K562 (cell line): Measurements from ENCODE around the gene ALDH9A1. TPM values are rescaled to one million over a fixed set of nuclear protein-coding genes. Genes with fewer than 3 reads are reported as not detected.

Experiments
- CTCFL ChIP-seq: IDR thresholded peaks from 2 replicates; pipeline ENCODE4 v1.6.1; 2011; ENCODE audit warnings: borderline replicate concordance, low read depth, mild to moderate bottlenecking, moderate library complexity, low read length; ENCODE audit not compliant: insufficient read depth, poor library complexity, severe bottlenecking
- FOXK2 ChIP-seq, 2 experiments: fragments of 450-650 bp; IDR thresholded peaks in 1 of 2; conservative IDR thresholded peaks in 1 of 2; 2 replicates each; pipeline ENCODE4 v1.6.1; 2016; ENCODE audit warnings: low read depth in 2 of 2, mild to moderate bottlenecking in 1 of 2
- HDGF ChIP-seq: fragments of 450-650 bp; IDR thresholded peaks from 2 replicates; pipeline ENCODE4 v1.6.1; 2016
- IRF9 ChIP-seq: fragments of 450-650 bp; IDR thresholded peaks from 2 replicates; pipeline ENCODE4 v1.6.1; 2016; ENCODE audit warnings: missing biosample characterization, missing genetic modification characterization
- LEF1 ChIP-seq: fragments of 450-650 bp; IDR thresholded peaks from 2 replicates; pipeline ENCODE4 v1.6.1; 2016; ENCODE audit warnings: mild to moderate bottlenecking
- NCOR1 ChIP-seq: fragments of 450-650 bp; IDR thresholded peaks from 2 replicates; pipeline ENCODE4 v1.6.1; 2016; ENCODE audit warnings: mild to moderate bottlenecking, moderate library complexity
- NFIC ChIP-seq: fragments of 450-650 bp; IDR thresholded peaks from 2 replicates; pipeline ENCODE4 v1.6.1; 2017; ENCODE audit warnings: mild to moderate bottlenecking, inconsistent platforms
- POLR3G ChIP-seq: IDR thresholded peaks from 2 replicates; pipeline ENCODE4 v1.6.1; 2011; ENCODE audit not compliant: insufficient read length, insufficient replicate concordance; ENCODE audit errors: extremely low read depth
- RBM14 ChIP-seq: fragments of 200-400 bp; formaldehyde crosslinking; IDR thresholded peaks from 2 replicates; pipeline ENCODE4 v1.6.1; 2018; ENCODE audit warnings: low read depth, mild to moderate bottlenecking, low read length, moderate library complexity, borderline replicate concordance; ENCODE audit not compliant: insufficient read depth
- TOE1 ChIP-seq, 2 experiments: fragments of 450-650 bp in 1 of 2; sonication (generic) in 1 of 2; formaldehyde crosslinking in 1 of 2; IDR thresholded peaks; 2 replicates each; pipeline versions ENCODE4 v1.7.1 to v1.8.0; 2016 to 2022; ENCODE audit warnings: borderline replicate concordance in 2 of 2, mild to moderate bottlenecking in 2 of 2, antibody characterized with exemption in 1 of 2, inconsistent platforms in 1 of 2, low read depth in 1 of 2, missing genetic modification reagents in 1 of 2, moderate library complexity in 1 of 2
- YY1 ChIP-seq, 3 experiments: IDR thresholded peaks; 2 replicates each; pipeline ENCODE4 v1.6.1; 2011; ENCODE audit warnings: low read length in 2 of 3, mild to moderate bottlenecking in 2 of 3, moderate library complexity in 2 of 3, borderline replicate concordance in 1 of 3, control low read depth in 1 of 3, low read depth in 1 of 3; ENCODE audit not compliant: insufficient read depth in 3 of 3, insufficient replicate concordance in 2 of 3, control insufficient read depth in 1 of 3, insufficient read length in 1 of 3; ENCODE audit errors: extremely low read depth in 1 of 3
- ZNF140 ChIP-seq: fragments of 250-450 bp; sonication (Bioruptor Pico); IDR thresholded peaks from 2 replicates; pipeline ENCODE4 v1.8.0; 2021; ENCODE audit warnings: moderate library complexity, mild to moderate bottlenecking, inconsistent platforms
- polyA plus RNA-seq, 8 experiments: library from polyadenylated mRNA; depleted of rRNA in 4 of 8; stranded (reverse) in 5 of 8; unstranded in 3 of 8; fragments of >200 nt; fragmentation: Nextera tagmentation in 2 of 8; fragmentation: Illumina TruSeq in 1 of 8; extraction: Ambion mirVana in 2 of 8; extraction: Trizol in 1 of 8; gene quantifications; 2 replicates each; pipeline versions ENCODE4 v1.2.1 to v1.2.3, GENCODE V29; 2011 to 2014; ENCODE audit warnings: inconsistent platforms in 1 of 8, missing spikeins in 1 of 8
- total RNA-seq, 7 experiments: library from RNA; depleted of rRNA in 6 of 7; stranded (reverse); fragments of >200 nt in 6 of 7; fragmentation: Illumina TruSeq in 2 of 7; extraction: Trizol in 2 of 7; gene quantifications; 2 replicates each; pipeline versions ENCODE4 v1.2.1 to v1.2.3, GENCODE V29; 2011 to 2021; ENCODE audit warnings: low replicate concordance in 1 of 7
- TF ChIP-seq, protein P1 (sequence below): sonication (generic); formaldehyde crosslinking; IDR thresholded peaks from 2 replicates; pipeline ENCODE4 v1.8.0; 2023; ENCODE audit warnings: mild to moderate bottlenecking, missing genetic modification reagents
- TF ChIP-seq, protein P2 (sequence below): fragments of 450-650 bp; conservative IDR thresholded peaks from 2 replicates; pipeline ENCODE4 v1.6.1; 2016; ENCODE audit warnings: missing genetic modification characterization, low read depth, mild to moderate bottlenecking, control low read depth, missing compliant biosample characterization

The ALDH9A1 gene
- total and polyA plus RNA-seq, 9 of the 15 experiments (the other 6 are each of a cell fraction or from before 2014, with no cell fraction given): 26.5 to 54.3 (median 39.2) TPM

DNA sequence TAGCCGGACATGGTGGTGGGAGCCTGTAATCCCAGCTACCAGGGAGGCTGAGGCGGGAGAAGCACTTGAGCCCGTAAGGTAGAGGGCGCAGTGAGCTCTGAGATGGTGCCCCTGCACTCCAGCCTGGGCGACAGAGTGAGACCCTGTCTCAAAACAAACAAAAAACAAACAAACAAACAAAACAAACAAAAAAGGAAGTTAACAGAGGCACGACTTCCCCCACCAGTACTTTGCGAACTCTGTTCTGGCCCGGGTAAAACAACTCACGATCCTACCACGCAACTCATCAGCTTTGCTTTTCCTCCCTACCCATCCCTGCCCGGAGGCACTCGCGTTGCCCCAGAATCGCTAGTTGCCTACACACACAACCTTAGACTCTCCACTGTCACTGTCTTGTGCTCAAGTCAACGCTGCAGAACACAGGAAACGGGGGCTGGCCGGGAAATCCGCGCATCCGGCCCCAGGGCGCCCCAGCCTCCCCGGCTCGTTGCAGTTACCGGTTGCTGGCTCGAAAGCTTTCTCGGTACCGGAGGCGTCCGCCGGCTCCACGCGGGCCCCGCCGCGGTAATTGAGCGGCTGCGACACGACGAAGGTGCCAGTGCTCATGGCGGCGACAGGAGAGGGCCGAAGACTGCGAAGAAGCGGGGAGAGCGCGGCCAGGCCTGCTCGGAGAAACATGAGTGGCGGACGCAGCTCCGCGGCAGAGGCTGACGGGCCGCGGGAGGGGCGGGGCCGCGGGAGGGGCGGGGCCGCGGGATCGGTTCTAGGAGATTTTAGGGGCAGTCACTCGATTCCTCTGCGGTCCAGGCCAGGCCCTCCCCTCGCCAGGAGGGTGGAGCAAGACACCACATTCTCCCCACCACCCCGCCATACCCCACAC, at the start of gene ALDH9A1 (continued):
- peak; percentile 53 to 54; a peak in 2 of 4 replicates for TF ChIP-seq FOXK2 (conservative IDR thresholded peaks at IDR 0.05 in 1 of 2, IDR thresholded peaks at IDR 0.05 in 1 of 2; ENCODE audit: low read depth in 2 of 2)
- no peak for TF ChIP-seq LEF1
- TF ChIP-seq TOE1 (IDR thresholded peaks at IDR 0.05; ENCODE audit: borderline replicate concordance): peak; percentile 76; the same call in 1 of the 2 replicates
- 0 out of 2 replicates have a peak, but pooled peaks have one; percentile 23 for TF ChIP-seq TOE1 (CRISPR knock-in tag; IDR thresholded peaks at IDR 0.05; ENCODE audit: borderline replicate concordance, low read depth)
- TF ChIP-seq ZNF140: no peak
- no peak for TF ChIP-seq NCOR1
- TF ChIP-seq RBM14: 0 out of 2 replicates have a peak, but pooled peaks have one; percentile 90
- TF ChIP-seq POLR3G: no peak
- TF ChIP-seq, protein P1, sequence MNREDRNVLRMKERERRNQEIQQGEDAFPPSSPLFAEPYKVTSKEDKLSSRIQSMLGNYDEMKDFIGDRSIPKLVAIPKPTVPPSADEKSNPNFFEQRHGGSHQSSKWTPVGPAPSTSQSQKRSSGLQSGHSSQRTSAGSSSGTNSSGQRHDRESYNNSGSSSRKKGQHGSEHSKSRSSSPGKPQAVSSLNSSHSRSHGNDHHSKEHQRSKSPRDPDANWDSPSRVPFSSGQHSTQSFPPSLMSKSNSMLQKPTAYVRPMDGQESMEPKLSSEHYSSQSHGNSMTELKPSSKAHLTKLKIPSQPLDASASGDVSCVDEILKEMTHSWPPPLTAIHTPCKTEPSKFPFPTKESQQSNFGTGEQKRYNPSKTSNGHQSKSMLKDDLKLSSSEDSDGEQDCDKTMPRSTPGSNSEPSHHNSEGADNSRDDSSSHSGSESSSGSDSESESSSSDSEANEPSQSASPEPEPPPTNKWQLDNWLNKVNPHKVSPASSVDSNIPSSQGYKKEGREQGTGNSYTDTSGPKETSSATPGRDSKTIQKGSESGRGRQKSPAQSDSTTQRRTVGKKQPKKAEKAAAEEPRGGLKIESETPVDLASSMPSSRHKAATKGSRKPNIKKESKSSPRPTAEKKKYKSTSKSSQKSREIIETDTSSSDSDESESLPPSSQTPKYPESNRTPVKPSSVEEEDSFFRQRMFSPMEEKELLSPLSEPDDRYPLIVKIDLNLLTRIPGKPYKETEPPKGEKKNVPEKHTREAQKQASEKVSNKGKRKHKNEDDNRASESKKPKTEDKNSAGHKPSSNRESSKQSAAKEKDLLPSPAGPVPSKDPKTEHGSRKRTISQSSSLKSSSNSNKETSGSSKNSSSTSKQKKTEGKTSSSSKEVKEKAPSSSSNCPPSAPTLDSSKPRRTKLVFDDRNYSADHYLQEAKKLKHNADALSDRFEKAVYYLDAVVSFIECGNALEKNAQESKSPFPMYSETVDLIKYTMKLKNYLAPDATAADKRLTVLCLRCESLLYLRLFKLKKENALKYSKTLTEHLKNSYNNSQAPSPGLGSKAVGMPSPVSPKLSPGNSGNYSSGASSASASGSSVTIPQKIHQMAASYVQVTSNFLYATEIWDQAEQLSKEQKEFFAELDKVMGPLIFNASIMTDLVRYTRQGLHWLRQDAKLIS (CRISPR knock-in tag): no peak
- peak; percentile 57 for TF ChIP-seq CTCFL
- peak in 1 of 3 experiments; percentile 69 for TF ChIP-seq YY1 (IDR thresholded peaks at IDR 0.05; ENCODE audit: borderline replicate concordance in 1 of 3, control insufficient read depth in 1 of 3, extremely low read depth in 1 of 3, insufficient read depth in 3 of 3, insufficient read length in 1 of 3, insufficient replicate concordance in 2 of 3, low read depth in 1 of 3, low read length in 2 of 3)
- TF ChIP-seq HDGF: peak; percentile 75; the same call in 1 of the 2 replicates
- TF ChIP-seq NFIC: peak; percentile 46; the same call in 1 of the 2 replicates
- TF ChIP-seq, protein P2, sequence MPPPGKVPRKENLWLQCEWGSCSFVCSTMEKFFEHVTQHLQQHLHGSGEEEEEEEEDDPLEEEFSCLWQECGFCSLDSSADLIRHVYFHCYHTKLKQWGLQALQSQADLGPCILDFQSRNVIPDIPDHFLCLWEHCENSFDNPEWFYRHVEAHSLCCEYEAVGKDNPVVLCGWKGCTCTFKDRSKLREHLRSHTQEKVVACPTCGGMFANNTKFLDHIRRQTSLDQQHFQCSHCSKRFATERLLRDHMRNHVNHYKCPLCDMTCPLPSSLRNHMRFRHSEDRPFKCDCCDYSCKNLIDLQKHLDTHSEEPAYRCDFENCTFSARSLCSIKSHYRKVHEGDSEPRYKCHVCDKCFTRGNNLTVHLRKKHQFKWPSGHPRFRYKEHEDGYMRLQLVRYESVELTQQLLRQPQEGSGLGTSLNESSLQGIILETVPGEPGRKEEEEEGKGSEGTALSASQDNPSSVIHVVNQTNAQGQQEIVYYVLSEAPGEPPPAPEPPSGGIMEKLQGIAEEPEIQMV (tag): 0 out of 2 replicates have a peak, but pooled peaks have one; percentile 26
- no peak for TF ChIP-seq IRF9 (tag)
